G401.6 (cell line): ENCODE data around the gene ARHGEF28.

Experiments
- FAIRE-seq: peaks from 2 replicates; lab custom pipeline; 2012; peaks lifted over from hg19 to GRCh38; lab: Jason Lieb, UNC

Gene ARHGEF28

GRCh38 chr5:73746608-73747007 lies 120.6 kb downstream of the ARHGEF28 start:
- no peak for FAIRE-seq

- FAIRE-seq: no peak
Observed at GRCh38 chr5:73747696-73748380, 121.8 kb downstream of the ARHGEF28 start.

GRCh38 chr5:73748510-73749400 lies 122.8 kb downstream of the ARHGEF28 start:
- FAIRE-seq: no peak

DNA sequence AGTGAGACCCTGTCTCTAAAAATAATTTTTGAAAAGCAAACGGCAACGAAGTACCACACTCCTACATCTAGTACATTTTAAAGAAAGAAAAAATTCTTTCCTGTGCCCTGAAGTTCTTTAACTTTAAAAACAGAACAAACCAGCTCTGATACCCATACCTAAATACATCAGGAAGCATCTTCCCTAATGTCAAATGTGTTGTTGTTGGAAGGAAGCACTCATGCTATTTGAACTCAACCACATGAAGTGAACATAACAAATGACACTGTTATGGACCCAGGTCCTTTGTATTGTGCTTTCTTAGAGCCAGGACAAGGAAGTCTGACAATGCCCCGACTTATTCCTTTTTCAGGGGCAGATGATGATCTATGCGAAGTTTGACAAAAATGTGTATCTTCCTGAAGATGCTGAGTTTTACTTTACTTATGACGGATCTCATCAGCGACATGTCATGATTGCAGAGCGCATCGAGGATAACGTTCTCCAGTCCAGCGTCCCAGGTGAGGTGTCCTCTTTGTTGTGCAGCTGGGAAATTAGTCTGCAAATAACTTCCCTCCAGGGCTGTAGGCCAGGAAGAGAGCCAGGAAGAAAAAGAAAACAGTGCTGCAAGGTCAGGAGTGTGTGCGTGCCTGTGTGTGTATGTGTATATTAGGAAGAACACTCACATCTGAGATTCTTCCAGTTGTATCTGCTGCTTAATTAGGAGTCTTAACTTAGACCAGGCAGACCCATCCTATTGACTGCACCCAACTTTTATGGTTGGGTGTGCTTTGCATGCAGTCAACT lies 123.7 kb downstream of the ARHGEF28 start:
- no peak for FAIRE-seq

GRCh38 chr5:73751254-73751914 lies 125.4 kb downstream of the ARHGEF28 start:
- FAIRE-seq: no peak

DNA sequence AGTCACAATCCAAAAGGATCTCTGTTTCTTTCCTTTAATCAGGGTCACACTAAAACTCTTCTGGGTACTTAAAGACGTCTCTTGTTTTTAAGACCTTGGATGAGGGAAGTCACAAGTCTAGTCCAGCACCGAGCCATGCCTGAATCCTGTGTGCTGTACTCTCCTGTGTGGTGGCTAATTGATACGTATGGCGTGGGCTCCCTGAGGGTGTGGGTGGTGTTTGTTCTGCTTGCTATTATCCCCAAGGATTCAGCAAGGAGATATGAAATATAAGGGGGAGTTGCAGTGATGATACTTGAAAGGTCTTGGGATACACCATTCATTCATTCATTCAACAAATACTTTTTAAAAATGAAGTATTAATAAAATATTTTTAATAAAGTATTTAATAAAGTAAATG lies 128.3 kb downstream of the ARHGEF28 start:
- no peak for FAIRE-seq

GRCh38 chr5:73757416-73757815 lies 131.4 kb downstream of the ARHGEF28 start:
- FAIRE-seq: no peak

- no peak for FAIRE-seq
Observed at GRCh38 chr5:73759771-73760170, 133.8 kb downstream of the ARHGEF28 start.

- FAIRE-seq: no peak
Observed at GRCh38 chr5:73763300-73764032, 137.5 kb downstream of the ARHGEF28 start.

GRCh38 chr5:73764586-73764985 lies 138.6 kb downstream of the ARHGEF28 start:
- FAIRE-seq: no peak

- FAIRE-seq: no peak
Observed at GRCh38 chr5:73764996-73765395, 139.0 kb downstream of the ARHGEF28 start.

GRCh38 chr5:73766902-73767301 lies 140.9 kb downstream of the ARHGEF28 start:
- FAIRE-seq: no peak

DNA sequence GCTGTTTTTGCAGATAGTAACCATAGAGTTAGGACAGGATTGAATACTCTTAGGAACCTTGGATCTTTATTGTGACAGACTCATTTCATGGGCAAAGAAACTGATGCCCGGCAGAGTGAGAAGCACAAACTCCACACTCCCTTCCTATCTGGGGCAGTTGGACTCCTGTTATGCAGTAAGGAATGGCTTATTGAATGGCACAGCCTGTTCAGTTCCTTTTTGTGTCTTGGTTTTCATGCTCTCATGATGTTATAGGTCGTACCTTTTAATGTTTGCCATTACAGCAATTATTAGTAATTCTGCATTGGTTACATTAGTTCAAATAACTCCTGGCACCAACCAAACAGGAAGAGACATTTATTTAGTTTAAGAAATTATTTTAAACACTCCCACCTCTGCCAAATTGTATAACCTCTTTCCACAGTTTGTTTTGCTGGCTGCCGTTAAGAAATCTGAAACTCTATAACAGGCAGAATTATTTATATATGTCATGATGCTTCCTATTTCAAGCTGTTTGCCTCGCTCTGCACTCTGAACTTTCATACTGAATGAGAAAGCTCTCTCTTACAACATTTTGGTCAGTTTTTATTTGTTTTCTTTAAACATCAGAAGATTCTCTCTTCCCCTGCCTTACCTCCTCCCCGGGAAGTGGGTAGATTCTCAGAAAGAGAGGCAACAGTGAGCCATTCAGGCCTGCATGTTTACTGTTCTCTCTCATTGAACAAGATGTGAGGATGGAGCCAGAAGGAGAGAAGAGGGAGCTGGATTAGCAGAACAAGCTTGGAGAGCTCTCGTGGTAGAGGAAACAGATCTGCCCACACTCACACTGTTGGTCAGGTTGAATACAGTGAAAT lies 144.4 kb downstream of the ARHGEF28 start:
- no peak for FAIRE-seq

- FAIRE-seq: no peak
Observed at GRCh38 chr5:73774924-73775323, 148.9 kb downstream of the ARHGEF28 start.

DNA sequence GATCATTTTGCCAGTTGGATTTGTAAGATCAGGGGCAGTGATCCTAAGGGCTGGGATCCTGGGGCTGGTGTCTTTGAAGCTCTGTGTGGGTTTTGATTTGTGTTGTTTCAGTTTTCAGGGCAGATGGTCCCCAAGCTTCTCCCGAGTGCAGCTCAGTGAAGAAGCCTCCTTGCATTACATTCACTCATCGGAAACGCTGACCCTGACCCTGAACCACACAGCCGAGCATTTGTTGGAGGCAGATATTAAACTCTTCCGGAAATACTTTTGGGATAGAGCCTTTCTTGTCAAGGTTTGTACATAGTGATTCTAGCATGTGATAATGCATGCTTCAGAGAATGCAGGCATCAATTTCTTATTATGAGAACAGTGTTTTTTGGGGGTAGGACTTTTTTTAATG lies 150.4 kb downstream of the ARHGEF28 start:
- no peak for FAIRE-seq

DNA sequence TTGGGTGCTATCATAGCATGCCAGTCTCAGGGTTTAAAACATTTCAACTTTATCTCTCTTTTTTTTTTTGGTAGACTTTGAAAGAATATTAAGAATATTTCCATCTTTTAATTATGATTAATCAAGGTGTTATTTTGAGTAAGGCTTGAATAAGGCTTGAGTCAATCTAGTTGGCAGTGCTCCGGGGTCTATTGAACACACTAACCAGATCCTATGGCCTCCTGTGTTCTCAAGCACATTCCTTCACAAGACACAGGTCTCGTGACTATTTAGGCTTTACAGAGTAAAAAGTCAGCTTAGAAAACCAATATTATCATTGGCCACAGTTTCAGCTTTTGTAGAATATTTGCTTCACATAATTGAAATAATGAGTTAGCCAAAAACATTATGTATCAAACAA lies 151.2 kb downstream of the ARHGEF28 start:
- no peak for FAIRE-seq

DNA sequence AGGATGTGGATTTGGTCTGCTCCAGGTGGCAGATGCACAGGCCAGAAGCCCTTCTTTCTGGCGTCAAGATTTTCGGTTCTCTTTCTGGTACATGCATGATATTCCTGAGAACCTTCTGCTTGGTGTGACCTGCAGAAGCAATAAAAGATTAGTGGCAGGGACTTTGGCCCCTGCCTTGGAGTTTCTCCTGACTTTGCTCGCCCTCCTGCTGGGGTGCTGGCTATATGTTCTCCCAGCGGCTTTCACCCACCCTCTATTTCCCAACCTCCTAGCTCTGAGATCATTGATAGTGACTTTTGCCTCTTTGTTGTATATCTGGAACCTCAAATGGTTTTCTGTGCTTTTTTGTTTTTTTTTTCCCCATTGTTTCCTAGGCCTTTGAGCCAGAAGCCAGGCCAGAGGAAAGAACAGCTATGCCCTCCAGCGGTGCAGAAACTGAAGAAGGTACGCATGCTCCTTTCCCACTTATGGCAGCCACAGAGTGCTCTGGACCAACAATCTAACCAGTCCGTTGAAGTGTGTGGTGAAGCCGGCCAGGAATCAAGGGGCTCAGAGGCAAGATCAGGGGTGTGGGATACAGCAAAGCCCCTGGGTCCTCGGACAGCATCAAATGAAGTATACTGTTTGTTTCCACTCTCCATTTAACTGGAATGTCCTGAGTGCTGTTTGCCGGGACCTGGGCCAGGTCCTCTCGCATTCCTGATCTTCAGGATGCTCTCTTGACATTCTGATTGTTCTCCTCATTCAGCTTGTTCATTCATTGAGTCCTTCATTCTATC lies 154.5 kb downstream of the ARHGEF28 start:
- no peak for FAIRE-seq

DNA sequence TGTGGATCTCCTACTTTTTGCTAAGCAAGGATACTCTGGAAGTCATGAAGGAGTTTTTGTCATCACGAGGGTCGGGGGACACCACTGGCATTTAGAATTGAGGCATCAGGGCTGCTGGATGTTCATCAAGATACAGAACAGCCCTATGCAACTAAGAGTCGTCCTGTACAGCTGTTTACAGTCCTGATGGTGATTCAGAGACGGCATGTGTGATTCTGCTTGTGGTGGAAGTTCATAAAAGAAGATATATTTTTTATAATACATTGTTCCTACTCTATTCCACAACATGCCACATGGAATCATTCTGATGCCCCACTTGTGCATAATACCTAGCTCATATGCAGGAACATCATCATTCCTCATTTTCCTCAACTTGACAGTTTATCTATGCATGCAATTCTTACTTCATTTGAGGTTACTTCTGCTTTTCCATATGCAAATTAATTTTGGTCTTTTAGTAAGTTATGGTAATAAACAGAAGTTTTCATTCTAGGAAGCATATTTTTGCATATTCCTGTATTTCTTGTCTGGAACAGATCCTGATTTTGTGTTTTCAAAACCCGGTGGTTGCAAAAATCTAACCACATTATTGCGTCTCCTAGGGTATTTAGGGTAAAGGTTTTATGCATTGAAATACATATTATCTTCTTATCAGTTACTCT lies 155.2 kb downstream of the ARHGEF28 start:
- no peak for FAIRE-seq

DNA sequence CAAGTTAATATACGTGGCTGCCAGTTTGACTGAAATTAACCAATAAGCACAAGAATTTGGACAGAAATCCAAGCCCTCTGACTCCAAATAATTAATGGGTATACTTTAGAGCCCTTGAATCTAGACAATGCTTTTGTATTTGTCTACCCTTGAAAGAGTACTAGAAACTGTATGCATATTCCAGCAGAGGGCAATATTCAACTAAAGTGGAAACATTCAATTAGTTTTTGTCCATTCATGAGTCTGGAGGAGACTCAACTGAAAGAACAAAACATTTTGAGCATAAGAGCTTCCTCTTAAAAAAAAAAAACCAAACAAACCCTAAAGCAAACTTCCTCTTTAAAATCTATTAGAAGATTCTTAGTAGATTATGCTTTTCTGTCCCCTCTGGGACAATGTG lies 157.8 kb downstream of the ARHGEF28 start:
- FAIRE-seq: no peak
